Measurements from ENCODE around the gene MYBBP1A.

DNA sequence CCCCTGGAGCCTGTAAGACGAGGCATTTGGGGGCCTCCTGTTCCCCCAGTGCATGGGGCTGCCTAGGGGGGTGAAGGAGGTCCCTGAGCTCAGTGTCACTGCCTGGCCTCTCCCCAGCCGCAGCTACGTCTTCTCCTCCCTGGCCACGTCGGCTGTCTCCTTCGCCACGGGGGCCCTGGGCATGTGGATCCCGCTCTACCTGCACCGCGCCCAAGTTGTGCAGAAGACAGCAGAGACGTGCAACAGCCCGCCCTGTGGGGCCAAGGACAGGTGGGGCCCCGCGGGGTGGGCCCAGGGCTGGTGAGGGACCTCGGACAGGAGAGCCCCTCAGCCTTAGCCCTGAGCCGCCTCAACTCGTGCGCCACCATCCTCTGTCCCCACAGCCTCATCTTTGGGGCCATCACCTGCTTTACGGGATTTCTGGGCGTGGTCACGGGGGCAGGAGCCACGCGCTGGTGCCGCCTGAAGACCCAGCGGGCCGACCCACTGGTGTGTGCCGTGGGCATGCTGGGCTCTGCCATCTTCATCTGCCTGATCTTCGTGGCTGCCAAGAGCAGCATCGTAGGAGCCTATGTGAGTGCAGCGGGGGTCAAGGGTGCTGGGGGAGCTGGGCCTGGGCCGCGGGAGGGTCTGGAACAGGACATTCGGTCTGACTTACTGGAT, 22.2 kb downstream of the MYBBP1A start:
- TF ChIP-seq POU2F2 (IDR thresholded peaks at IDR 0.05; ENCODE audit: low read depth, low read length) = no peak
- TF ChIP-seq POLR2A (IDR thresholded peaks at IDR 0.05; ENCODE audit: low read depth, low read length) = no peak
- TF ChIP-seq POLR2AphosphoS5 (IDR thresholded peaks at IDR 0.05; ENCODE audit: low read depth, low read length) = no peak
